Activated naive CD4-positive, alpha-beta T cell treated with anti-CD3 and anti-CD28 coated beads, Interleukin-2, amount 50 U/mL, for 24 hours (primary cell): ENCODE results near the gene KANSL2.
"Not testable (repeated sequence)": the region's sequence is repeated elsewhere in the genome, so short reads cannot be mapped to it uniquely, and the experiment has no call there.

Experiments
- H3K27ac Mint-ChIP-seq: one replicate; pipeline ENCODE4 v1.8.0; 2021; ENCODE audit warnings: mild to moderate bottlenecking, mixed read lengths
- H3K27me3 Mint-ChIP-seq: one replicate; pipeline ENCODE4 v1.8.0; 2021; ENCODE audit warnings: mixed read lengths
- H3K36me3 Mint-ChIP-seq: one replicate; pipeline ENCODE4 v1.8.0; 2021; ENCODE audit warnings: mixed read lengths
- H3K4me1 Mint-ChIP-seq: one replicate; pipeline ENCODE4 v1.8.0; 2021; ENCODE audit warnings: mixed read lengths
- H3K4me3 Mint-ChIP-seq: one replicate; pipeline ENCODE4 v1.8.0; 2021; ENCODE audit warnings: mild to moderate bottlenecking, mixed read lengths
- H3K9me3 Mint-ChIP-seq: one replicate; pipeline ENCODE4 v1.8.0; 2021; ENCODE audit warnings: mixed read lengths

KANSL2 gene, protein sequence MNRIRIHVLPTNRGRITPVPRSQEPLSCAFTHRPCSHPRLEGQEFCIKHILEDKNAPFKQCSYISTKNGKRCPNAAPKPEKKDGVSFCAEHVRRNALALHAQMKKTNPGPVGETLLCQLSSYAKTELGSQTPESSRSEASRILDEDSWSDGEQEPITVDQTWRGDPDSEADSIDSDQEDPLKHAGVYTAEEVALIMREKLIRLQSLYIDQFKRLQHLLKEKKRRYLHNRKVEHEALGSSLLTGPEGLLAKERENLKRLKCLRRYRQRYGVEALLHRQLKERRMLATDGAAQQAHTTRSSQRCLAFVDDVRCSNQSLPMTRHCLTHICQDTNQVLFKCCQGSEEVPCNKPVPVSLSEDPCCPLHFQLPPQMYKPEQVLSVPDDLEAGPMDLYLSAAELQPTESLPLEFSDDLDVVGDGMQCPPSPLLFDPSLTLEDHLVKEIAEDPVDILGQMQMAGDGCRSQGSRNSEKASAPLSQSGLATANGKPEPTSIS

DNA sequence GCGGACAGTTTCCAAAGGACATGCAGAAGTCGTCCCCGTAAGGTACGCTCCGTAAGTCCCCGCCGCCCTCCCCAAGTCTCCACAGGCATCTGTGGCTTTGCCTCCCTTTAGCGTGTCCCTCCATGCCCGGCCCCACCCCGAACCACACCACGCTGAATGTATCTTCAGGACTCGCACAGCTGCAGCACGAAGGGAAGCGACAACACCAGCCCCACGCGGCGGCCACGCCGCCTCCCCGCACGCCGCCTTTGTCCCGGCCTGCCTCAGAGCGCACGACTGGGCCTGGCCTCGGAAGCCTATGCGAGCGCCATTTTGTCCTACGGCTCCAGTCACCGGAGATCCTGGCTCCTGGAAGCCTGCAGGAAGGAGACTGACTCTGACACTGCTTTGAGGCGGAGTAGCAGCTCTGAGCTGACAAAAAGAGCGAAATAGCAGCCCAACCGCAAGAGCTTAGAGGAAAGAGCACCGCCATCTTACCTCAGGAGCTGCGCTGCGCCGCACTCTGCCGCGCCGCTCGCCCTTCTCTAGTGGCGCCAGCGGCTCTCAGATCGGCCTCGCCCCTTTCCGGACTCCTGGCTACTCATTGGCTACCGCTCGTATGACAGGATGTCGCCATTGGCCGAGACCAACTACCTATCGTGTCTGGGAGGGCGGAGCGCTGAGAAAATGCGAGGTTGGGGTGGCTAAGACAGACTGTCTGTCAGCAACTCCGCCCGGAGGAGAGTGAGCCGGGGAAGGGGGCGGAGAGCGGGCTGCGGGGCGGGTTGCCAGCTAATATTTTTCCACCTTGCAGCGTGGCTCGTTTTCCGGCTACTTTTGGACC lies at the start of gene KANSL2:
TSS of gene KANSL2 (minus strand) at position 529 of the 823 bp plus-strand sequence. CDS start 606 bp downstream, outside the sequence.
- peak within 1 kb of the TSS; percentile 97 for H3K27ac Mint-ChIP-seq
- H3K4me3 Mint-ChIP-seq = peak within 1 kb of the TSS; percentile 98
- H3K4me1 Mint-ChIP-seq = peaks cover 44% of the 10 kb centered on the region
- no peaks in the 10 kb centered on the region for H3K27me3 Mint-ChIP-seq
- peaks cover 23% of the 10 kb centered on the region for H3K36me3 Mint-ChIP-seq
- H3K9me3 Mint-ChIP-seq = no peaks in the 10 kb centered on the region

DNA sequence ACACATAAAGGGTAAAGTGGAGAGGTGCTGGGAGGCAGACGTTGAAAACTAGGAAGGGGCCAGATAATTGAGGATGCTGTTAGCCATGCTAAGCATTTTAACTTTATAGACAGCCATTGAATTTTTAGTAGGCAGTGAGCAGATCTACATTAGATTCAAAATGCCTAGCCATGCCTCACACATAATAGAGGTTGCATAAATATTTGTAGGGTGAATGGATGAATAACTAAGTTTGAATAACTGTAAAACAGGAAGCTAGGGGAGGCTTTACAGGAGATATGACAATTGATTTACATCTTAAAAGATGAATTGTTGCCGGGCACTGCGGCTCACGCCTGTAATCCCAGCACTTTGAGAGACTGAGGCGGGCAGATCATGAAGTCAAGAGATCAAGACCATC lies 46.8 kb upstream of the KANSL2 start:
- Mint-ChIP-seq H3K27ac (no peak overlapping the region), H3K4me1 (no peaks in the 10 kb centered on the region), H3K36me3 (no peaks in the 10 kb centered on the region), H3K9me3 (no peaks in the 10 kb centered on the region), H3K4me3 (no peak overlapping the region), H3K27me3 (no peaks in the 10 kb centered on the region)

DNA sequence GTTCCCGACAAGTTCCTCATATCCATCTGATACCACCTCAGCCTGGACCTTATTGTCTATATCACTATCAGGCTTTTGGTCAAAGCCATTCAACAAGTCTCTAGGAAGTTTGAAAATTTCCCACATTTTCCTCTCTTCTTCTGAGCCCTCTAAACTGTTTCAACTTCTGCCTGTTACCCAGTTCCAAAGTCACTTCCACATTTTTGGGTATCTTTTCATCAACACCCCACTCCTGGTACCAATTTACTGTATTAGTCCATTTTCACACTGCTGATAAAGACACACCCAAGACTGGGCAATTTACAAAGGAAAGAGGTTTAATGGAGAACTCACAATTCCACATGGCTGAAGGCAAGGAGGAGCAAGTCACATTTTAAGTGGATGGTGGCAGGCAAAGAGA lies 38.7 kb upstream of the KANSL2 start:
- H3K36me3 Mint-ChIP-seq, H3K27me3 Mint-ChIP-seq, H3K9me3 Mint-ChIP-seq, H3K27ac Mint-ChIP-seq, H3K4me3 Mint-ChIP-seq: not testable (repeated sequence)
- H3K4me1 Mint-ChIP-seq = peaks cover 17% of the 10 kb centered on the region

DNA sequence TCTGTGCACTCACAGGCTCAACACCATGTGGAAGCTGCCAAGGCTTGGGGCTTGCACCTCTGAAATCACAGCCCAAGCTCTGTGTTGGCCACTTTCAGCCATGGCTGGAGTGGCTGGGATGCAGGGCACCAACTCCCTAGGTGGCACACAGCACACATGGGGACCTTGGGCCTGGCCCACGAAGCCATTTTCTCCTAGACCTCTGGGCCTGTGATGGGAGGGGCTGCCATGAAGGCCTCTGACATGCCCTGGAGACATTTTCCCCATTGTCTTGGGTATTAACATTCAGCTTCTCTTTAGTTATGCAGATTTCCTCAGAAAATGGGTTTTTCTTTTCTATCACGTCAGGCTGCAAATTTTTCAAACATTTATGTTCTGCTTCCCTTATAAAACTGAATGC lies 38.1 kb upstream of the KANSL2 start:
- not testable (repeated sequence) for H3K9me3 Mint-ChIP-seq, H3K27ac Mint-ChIP-seq, H3K27me3 Mint-ChIP-seq, H3K4me3 Mint-ChIP-seq
- H3K36me3 Mint-ChIP-seq = peaks cover 11% of the 10 kb centered on the region
- H3K4me1 Mint-ChIP-seq = peaks cover 21% of the 10 kb centered on the region

DNA sequence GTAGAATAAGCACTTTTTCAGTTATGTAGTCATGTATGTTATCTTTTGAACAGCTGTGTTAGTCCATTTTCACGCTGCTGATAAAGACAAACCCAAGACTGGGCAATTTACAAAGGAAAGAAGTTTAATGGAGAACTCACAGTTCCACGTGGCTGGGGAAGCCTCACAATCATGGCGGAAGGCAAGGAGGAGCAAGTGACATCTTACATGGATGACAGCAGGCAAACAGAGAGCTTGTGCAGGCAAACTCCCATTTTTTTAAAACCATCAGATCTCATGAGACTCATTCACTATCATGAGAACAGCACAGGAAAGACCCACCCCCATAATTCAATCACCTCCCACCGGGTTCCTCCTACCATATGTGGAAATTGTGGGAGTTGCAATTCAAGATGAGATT lies 37.0 kb upstream of the KANSL2 start:
- H3K36me3 Mint-ChIP-seq = peaks cover 14% of the 10 kb centered on the region
- H3K27me3 Mint-ChIP-seq, H3K27ac Mint-ChIP-seq, H3K4me3 Mint-ChIP-seq, H3K9me3 Mint-ChIP-seq: not testable (repeated sequence)
- peaks cover 33% of the 10 kb centered on the region for H3K4me1 Mint-ChIP-seq

DNA sequence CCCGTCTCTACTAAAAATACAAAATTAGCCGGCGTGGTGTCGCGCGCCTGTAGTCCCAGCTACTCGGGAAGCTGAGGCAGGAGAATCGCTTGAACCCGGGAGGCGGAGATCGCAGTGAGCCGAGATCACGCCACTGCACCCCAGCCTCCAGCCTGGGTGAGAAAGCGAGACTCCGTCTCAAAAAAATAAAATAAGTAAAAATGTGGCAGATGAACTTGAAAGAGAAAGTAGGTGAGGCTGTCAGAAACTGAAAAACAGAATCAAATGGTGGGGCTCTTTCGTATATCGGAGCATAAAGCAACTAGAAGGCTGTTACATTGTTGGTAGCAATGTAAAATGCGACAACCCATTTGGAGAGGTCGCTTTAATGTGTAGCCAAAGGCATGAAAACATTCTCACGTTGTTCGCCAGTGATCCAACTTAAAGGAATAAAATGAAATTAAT lies 35.2 kb upstream of the KANSL2 start:
- peaks cover 22% of the 10 kb centered on the region for H3K36me3 Mint-ChIP-seq
- H3K4me1 Mint-ChIP-seq = peaks cover 43% of the 10 kb centered on the region
- peaks cover 9% of the 10 kb centered on the region for H3K9me3 Mint-ChIP-seq
- no peaks in the 10 kb centered on the region for H3K27me3 Mint-ChIP-seq
- peak overlapping the region; percentile 99 for H3K27ac Mint-ChIP-seq
- H3K4me3 Mint-ChIP-seq = peak overlapping the region; percentile 93

DNA sequence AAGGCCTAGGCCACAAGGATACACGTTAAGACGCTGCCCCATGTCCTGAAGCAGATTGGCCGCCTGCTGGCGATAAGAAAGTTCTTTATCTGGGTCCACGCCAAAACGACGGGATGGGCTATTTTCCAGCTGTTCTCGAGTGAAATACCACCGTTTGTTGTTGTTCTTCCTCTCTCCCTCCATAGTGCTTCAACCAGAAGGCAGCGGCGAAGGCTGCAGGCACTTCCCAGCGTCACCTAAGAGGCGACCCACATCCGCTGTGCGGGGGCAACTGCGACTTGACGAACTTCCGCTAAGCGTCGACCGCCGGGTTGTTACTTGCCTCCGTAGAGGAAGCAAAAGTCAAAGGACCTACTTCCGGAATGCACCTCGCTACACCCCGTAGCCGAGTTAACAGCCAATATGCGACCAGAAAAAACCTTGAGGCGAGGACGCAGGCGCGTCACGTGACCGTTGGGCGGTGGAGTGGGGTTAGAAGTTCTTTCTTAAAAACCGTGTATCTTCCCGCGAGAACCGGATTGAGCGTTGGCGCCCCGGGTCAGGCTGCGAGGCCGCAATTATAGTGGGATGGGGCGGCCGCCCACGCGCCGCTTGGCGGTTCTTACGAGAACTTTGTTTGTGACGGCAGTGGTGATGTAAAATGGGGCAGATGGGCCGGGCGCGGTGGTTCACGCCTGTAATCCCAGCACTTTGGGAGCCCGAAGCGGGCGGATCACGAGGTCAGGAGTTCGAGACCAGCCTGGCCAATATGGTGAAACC lies 34.6 kb upstream of the KANSL2 start, which contains the start of gene CCNT1:
TSS of gene CCNT1 (minus strand) at position 215 of the 759 bp plus-strand sequence. CDS start at position 183, 32 bp downstream.
- no peaks in the 10 kb centered on the region for H3K27me3 Mint-ChIP-seq
- peak within 1 kb of the TSS; percentile 99 for H3K27ac Mint-ChIP-seq
- H3K4me1 Mint-ChIP-seq = peaks cover 47% of the 10 kb centered on the region
- peak within 1 kb of the TSS; percentile 93 for H3K4me3 Mint-ChIP-seq
- peaks cover 22% of the 10 kb centered on the region for H3K36me3 Mint-ChIP-seq
- H3K9me3 Mint-ChIP-seq = peaks cover 9% of the 10 kb centered on the region

DNA sequence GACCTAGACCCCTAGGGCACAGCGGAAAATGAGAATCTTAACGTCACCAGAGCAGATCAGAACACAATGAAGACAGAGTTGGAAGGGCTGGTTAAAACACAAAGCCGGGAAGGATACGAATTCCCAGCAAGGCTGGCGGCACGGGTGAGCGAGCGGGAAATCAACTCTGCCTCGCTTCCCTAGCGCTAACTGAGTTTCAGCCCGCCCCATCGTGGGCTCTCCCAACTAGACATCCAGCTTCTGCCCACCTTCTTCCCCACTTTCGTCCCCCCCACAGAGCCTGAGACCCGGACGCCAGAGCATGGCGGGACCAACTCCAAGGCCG lies 34.1 kb upstream of the KANSL2 start:
- peaks cover 9% of the 10 kb centered on the region for H3K9me3 Mint-ChIP-seq
- H3K27me3 Mint-ChIP-seq = no peaks in the 10 kb centered on the region
- H3K36me3 Mint-ChIP-seq = peaks cover 24% of the 10 kb centered on the region
- peak overlapping the region; percentile 93 for H3K4me3 Mint-ChIP-seq
- H3K27ac Mint-ChIP-seq = peak overlapping the region; percentile 99
- H3K4me1 Mint-ChIP-seq = peaks cover 51% of the 10 kb centered on the region

DNA sequence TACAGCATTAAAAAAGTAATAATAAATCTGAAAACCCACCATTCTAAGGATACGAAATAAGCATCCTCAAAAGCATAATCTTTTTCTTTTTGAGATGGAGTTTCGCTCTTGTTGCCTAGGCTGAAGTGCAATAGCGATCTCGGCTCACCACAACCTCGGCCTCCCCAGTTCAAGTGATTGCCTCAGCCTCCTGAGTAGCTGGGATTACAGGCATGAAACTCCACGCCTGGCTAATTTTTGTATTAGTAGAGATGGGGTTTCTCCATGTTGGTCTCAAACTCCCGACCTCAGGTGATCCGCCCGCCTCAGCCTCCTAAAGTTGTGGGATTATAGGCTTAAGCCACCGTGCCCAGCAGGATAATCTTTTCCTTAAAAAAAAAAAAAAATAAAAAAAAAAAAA lies 30.2 kb upstream of the KANSL2 start:
- Mint-ChIP-seq H3K4me3 (no peak overlapping the region), H3K36me3 (peaks cover 22% of the 10 kb centered on the region), H3K27me3 (no peaks in the 10 kb centered on the region), H3K9me3 (no peaks in the 10 kb centered on the region), H3K4me1 (peaks cover 68% of the 10 kb centered on the region), H3K27ac (no peak overlapping the region)

DNA sequence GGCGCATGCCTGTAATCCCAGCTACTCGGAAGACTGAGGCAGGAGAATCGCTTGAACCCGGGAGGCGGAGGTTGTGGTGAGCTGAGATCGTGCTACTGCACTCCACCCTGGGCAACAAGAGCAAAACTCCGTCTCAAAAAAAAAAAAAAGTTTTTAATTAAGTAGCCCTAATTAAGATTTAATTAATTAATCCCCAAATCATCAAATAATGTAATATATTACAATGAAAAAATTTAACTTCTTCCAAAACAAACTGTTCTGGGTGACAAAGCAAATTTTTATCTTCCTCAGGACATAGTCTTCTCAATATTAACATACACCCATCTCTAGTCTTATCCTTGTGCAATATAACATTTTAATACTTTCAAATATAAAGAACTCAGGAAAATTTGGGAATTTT lies 16.8 kb upstream of the KANSL2 start:
- H3K9me3 Mint-ChIP-seq, H3K27me3 Mint-ChIP-seq, H3K4me3 Mint-ChIP-seq, H3K27ac Mint-ChIP-seq: not testable (repeated sequence)
- H3K4me1 Mint-ChIP-seq = peaks cover 17% of the 10 kb centered on the region
- H3K36me3 Mint-ChIP-seq = peaks cover 17% of the 10 kb centered on the region

DNA sequence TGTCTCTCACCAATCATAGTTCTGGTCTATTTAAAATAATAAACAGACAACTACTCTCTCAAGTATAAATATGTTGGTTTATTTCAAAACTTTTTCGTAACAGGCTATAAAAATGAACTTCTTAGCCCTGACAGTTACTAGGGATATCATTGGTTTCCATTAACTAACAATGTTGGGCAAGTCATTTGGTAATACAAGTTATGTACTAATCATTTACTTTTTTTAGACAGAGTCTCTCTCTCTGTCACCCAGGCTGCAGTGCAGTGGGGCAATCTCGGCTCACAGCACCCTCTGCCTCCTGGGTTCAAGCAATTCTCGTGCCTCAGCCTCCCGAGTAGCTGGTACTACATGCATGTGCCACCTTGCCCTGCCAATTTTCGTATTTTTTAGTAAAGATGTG lies 14.6 kb upstream of the KANSL2 start:
- Mint-ChIP-seq H3K27me3 (no peaks in the 10 kb centered on the region), H3K9me3 (no peaks in the 10 kb centered on the region), H3K36me3 (peaks cover 22% of the 10 kb centered on the region), H3K27ac (peak overlapping the region; percentile 17), H3K4me3 (no peak overlapping the region), H3K4me1 (peaks cover 32% of the 10 kb centered on the region)

DNA sequence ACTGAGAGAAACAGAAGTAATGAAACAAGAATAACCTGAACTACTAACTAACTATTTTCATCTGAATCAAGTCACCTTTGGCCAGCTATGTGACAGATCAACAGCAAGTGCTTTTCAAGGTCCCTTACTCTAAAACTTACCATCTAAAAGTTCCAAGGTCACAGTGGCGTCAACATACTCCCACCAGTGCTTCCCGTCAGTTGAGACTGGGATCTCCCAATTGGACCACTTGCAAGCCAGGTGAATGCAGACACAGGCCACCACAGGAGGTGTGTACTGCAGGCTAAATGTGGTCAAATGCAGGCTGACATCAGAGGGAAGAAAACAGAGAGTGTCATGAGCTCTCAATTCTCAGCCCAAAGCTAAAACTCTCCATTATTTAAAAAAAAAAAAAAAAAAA lies 13.8 kb upstream of the KANSL2 start:
- Mint-ChIP-seq H3K9me3 (no peaks in the 10 kb centered on the region), H3K27me3 (no peaks in the 10 kb centered on the region), H3K4me1 (peaks cover 37% of the 10 kb centered on the region), H3K4me3 (no peak overlapping the region), H3K27ac (no peak overlapping the region), H3K36me3 (peaks cover 22% of the 10 kb centered on the region)

DNA sequence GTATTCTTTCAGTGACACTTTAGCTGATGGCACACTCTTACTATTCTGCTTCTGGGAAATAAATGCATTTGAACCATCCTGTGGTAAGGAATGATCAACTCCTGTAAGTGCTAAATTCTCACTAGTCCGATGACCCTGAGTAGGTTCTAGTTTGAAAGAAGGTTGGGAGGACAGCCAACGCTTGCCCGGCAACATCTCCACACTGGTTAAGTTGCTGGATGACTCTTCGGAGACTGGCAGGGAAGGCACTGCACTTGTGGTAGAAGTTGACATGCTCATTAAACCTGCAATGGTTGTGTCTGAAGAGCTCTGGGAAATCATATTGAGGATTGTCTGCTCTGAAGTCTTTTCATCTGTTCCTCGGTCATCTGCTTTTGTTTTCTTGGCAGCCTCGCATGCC lies 12.0 kb upstream of the KANSL2 start:
- Mint-ChIP-seq H3K36me3 (peaks cover 17% of the 10 kb centered on the region), H3K27me3 (no peaks in the 10 kb centered on the region), H3K27ac (no peak overlapping the region)

DNA sequence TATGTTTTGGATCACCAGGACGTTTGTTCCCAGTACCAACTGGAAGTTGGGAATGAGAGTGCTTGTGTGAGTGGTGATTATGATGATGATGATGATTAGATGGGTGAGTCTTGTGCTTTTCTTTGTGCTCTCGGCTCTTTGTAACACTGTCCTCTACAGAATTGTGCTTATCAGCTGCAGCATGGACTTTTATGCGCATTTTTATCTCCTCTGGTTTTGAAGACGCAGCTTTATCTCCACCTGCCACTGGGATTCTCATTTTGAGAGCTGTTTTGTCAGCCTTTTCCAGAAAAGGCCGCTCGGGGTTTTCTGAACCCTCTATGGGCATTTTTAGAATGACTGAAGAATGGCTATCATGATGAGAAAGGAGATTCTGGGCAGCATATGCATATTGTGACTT lies 11.5 kb upstream of the KANSL2 start:
- Mint-ChIP-seq H3K4me3 (no peak overlapping the region), H3K9me3 (no peaks in the 10 kb centered on the region), H3K36me3 (peaks cover 17% of the 10 kb centered on the region), H3K27me3 (no peaks in the 10 kb centered on the region), H3K27ac (no peak overlapping the region), H3K4me1 (peaks cover 29% of the 10 kb centered on the region)

More for the DNA sequence above, 12.0 kb upstream of the KANSL2 start:
- H3K4me1 Mint-ChIP-seq = peaks cover 31% of the 10 kb centered on the region
- no peak overlapping the region for H3K4me3 Mint-ChIP-seq
- H3K9me3 Mint-ChIP-seq = no peaks in the 10 kb centered on the region

DNA sequence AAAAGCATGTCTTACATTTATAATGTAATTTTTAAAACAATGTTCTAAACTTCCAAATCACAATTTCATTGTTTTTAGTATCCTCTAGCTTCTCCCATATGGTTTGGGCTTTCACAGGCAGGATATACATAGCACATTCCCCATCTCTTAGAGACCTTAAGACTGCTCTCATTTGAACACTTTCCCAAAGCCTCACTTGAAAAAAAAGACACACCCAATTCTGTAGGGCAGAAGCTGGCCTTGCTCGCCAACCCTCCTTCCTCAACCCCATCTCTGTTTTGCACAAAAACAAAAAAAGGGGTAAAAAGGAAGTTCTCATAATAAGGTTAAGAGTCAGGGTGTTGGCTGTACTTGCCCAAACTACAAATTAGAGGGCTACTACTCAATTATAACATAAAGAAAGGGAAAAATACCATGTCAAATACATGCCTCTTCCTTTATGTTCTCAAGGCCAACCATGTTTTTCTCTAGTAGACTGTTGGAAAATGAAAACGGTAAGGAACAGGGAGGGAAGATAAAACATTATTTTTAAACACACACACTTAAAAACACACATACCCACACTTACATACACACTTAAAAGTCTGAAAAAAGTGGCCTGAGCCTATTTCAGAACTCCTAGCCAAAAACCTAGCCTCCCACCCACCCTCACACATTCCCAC lies 9.9 kb upstream of the KANSL2 start:
- no peaks in the 10 kb centered on the region for H3K9me3 Mint-ChIP-seq
- peaks cover 29% of the 10 kb centered on the region for H3K4me1 Mint-ChIP-seq
- H3K4me3 Mint-ChIP-seq = no peak overlapping the region
- peaks cover 14% of the 10 kb centered on the region for H3K36me3 Mint-ChIP-seq
- H3K27ac Mint-ChIP-seq = peak overlapping the region; percentile 12
- no peaks in the 10 kb centered on the region for H3K27me3 Mint-ChIP-seq
